ENCODE data around the gene TFPI.

GRCh38 chr2:187447336-187447735 is 106.9 kb downstream of the TFPI start:
- no peak for TF ChIP-seq CTCF (IDR thresholded peaks at IDR 0.05; ENCODE audit: insufficient read depth, low read depth, low read length)
- no peak for TF ChIP-seq EZH2 (IDR thresholded peaks at IDR 0.05; ENCODE audit: insufficient read depth, low read length)
